Endothelial cell of umbilical vein (primary cell): ENCODE results near the gene APOL4. TPM values are rescaled to one million over a fixed set of nuclear protein-coding genes. Genes with fewer than 3 reads are reported as not detected.
A peak's percentile ranks its signal among the peaks of the same experiment; 100 is the strongest.
"Not testable (repeated sequence)": the region's sequence is repeated elsewhere in the genome, so short reads cannot be mapped to it uniquely, and the experiment has no call there.

Experiments used
- Bru-seq: library from RNA; stranded (reverse); fragments of 400-500 nt; gene quantifications from one replicate; lab custom pipeline; 2021; lab: Mats Ljungman, UMichigan
- BruChase-seq, 2 experiments: library from RNA; stranded (reverse); fragments of 400-500 nt; gene quantifications; one replicate each; lab custom pipeline; 2021; lab: Mats Ljungman, UMichigan
- BruUV-seq: library from RNA; stranded (reverse); fragments of 400-500 nt; replicated peaks from 2 replicates; lab custom pipeline; 2021; lab: Mats Ljungman, UMichigan
- CTCF ChIA-PET: fragments of 300-600, 350-600 bp; sonication (Branson Sonifier 250); formaldehyde crosslinking; loops from one replicate; lab custom pipeline; 2021; ENCODE audit warnings: antibody characterized with exemption, inconsistent platforms; lab: Charles Lee
- POLR2A ChIA-PET: fragments of 300-600, 350-600 bp; sonication (Branson Sonifier 250); formaldehyde crosslinking; loops from one replicate; lab custom pipeline; 2021; ENCODE audit warnings: antibody characterized with exemption, inconsistent platforms; lab: Charles Lee
- DNase-seq: peaks from one replicate; pipeline ENCODE4 v3.0.0-alpha.2; 2011; ENCODE audit warnings: low read depth, low spot score
- FAIRE-seq: peaks from 2 replicates; lab custom pipeline; 2011; peaks lifted over from hg19 to GRCh38; lab: Jason Lieb, UNC
- H2AFZ ChIP-seq: 2 replicates; pipeline ENCODE4 v1.6.0; 2012; ENCODE audit warnings: low read depth, low read length, control low read depth, inconsistent platforms
- H3K27ac ChIP-seq: 2 replicates; pipeline ENCODE4 v1.5.1; 2011; ENCODE audit warnings: low read depth, mild to moderate bottlenecking, control low read depth, low read length, moderate library complexity; ENCODE audit not compliant: insufficient read depth
- H3K27me3 ChIP-seq, 2 experiments: 2 replicates each; pipeline versions ENCODE4 v1.6.0 to v1.6.1; 2011; ENCODE audit warnings: low read length in 2 of 2, mixed read lengths in 1 of 2; ENCODE audit not compliant: control insufficient read depth in 2 of 2, insufficient read depth in 2 of 2
- H3K36me3 ChIP-seq, 2 experiments: 2 replicates in 1 of 2; 3 replicates in 1 of 2; pipeline ENCODE4 v1.5.1; 2011; ENCODE audit warnings: low read length in 2 of 2, mild to moderate bottlenecking in 1 of 2, moderate library complexity in 1 of 2; ENCODE audit not compliant: control insufficient read depth in 2 of 2, insufficient read depth in 2 of 2; ENCODE audit errors: extremely low read depth in 1 of 2
- H3K4me1 ChIP-seq: 3 replicates; pipeline ENCODE4 v1.5.1; 2011; ENCODE audit warnings: mild to moderate bottlenecking, low read length; ENCODE audit not compliant: control insufficient read depth, insufficient read depth; ENCODE audit errors: extremely low read depth
- H3K4me2 ChIP-seq: 2 replicates; pipeline ENCODE4 v1.6.1; 2011; ENCODE audit warnings: low read length, control low read depth, mixed read lengths; ENCODE audit not compliant: insufficient read depth
- H3K4me3 ChIP-seq, 3 experiments: fragments of 200-600 bp in 1 of 3; sonication (generic), shearing (Covaris generic) in 1 of 3; replicated peaks in 1 of 3; 2 replicates each; pipeline ENCODE4 v1.5.1; 2011 to 2016; ENCODE audit warnings: control low read depth in 3 of 3, low read length in 3 of 3, mild to moderate bottlenecking in 2 of 3, inconsistent platforms in 1 of 3, low read depth in 1 of 3, moderate library complexity in 1 of 3; ENCODE audit not compliant: insufficient read depth in 1 of 3
- H3K79me2 ChIP-seq: 2 replicates; pipeline ENCODE4 v1.6.0; 2012; ENCODE audit warnings: low read length, inconsistent platforms; ENCODE audit not compliant: control insufficient read depth, insufficient read depth
- H3K9ac ChIP-seq: replicated peaks from 2 replicates; pipeline ENCODE3; 2011; ENCODE audit warnings: low read length, control low read depth; ENCODE audit not compliant: insufficient read depth; ENCODE audit errors: extremely low read depth
- H3K9me1 ChIP-seq: replicated peaks from 3 replicates; pipeline ENCODE4 v1.6.0; 2011; ENCODE audit warnings: mild to moderate bottlenecking, low read length; ENCODE audit not compliant: control insufficient read depth, insufficient read depth; ENCODE audit errors: extremely low read depth
- H3K9me3 ChIP-seq: replicated peaks from 2 replicates; pipeline ENCODE4 v1.5.1; 2012; ENCODE audit warnings: low read length, inconsistent platforms; ENCODE audit not compliant: control insufficient read depth, insufficient read depth
- H4K20me1 ChIP-seq: replicated peaks from 2 replicates; pipeline ENCODE3; 2011; ENCODE audit warnings: mild to moderate bottlenecking, low read length; ENCODE audit not compliant: control insufficient read depth, insufficient read depth; ENCODE audit errors: extremely low read depth
- CTCF ChIP-seq, 2 donors: IDR thresholded peaks; 1 replicate in 1 of 2; 2 replicates in 1 of 2; pipeline ENCODE4 v1.5.1; 2011; ENCODE audit warnings: low read length in 2 of 2, mild to moderate bottlenecking in 2 of 2, moderate library complexity in 2 of 2, control low read depth in 1 of 2, inconsistent platforms in 1 of 2, low read depth in 1 of 2; ENCODE audit not compliant: insufficient read depth in 1 of 2; ENCODE audit errors: extremely low read depth in 1 of 2
- EZH2 ChIP-seq: IDR thresholded peaks from 2 replicates; pipeline ENCODE4 v1.6.1; 2012; ENCODE audit warnings: borderline replicate concordance, low read depth, mild to moderate bottlenecking, moderate library complexity, low read length, inconsistent platforms; ENCODE audit not compliant: severe bottlenecking
- FOS ChIP-seq: IDR thresholded peaks from 2 replicates; pipeline ENCODE4 v1.6.1; 2011; ENCODE audit warnings: mild to moderate bottlenecking, low read length, moderate library complexity, borderline replicate concordance; ENCODE audit not compliant: insufficient read depth
- GATA2 ChIP-seq: IDR thresholded peaks from 2 replicates; pipeline ENCODE4 v1.7.0; 2011; ENCODE audit warnings: low read depth, mild to moderate bottlenecking, moderate library complexity, mixed read lengths, low read length; ENCODE audit not compliant: insufficient read length, insufficient read depth
- JUN ChIP-seq: IDR thresholded peaks from 2 replicates; pipeline ENCODE4 v1.6.1; 2011; ENCODE audit warnings: borderline replicate concordance, low read depth; ENCODE audit not compliant: insufficient read length, insufficient read depth
- MYC ChIP-seq: IDR thresholded peaks from one replicate; pipeline ENCODE4 v1.6.1; 2011; ENCODE audit warnings: mild to moderate bottlenecking, low read depth, low read length
- POLR2A ChIP-seq: IDR thresholded peaks from 2 replicates; pipeline ENCODE4 v1.6.1; 2012; ENCODE audit warnings: low read depth, mild to moderate bottlenecking, control low read depth, low read length
- POLR2AphosphoS5 ChIP-seq: IDR thresholded peaks from 2 replicates; pipeline ENCODE4 v1.6.1; 2012; ENCODE audit warnings: low read depth, mild to moderate bottlenecking, control low read depth, low read length, moderate library complexity; ENCODE audit not compliant: insufficient read depth
- dilution Hi-C: fragments of 300-500 bp; cut with MboI; formaldehyde crosslinking; loops from one replicate; pipeline ENCODE4 v1.15.0; 2019; ENCODE audit warnings: low sequenced_read_pairs; ENCODE audit not compliant: extremely low pct_ligation_motif_present
- intact Hi-C: fragments of 100-400 bp; cut with micrococcal nuclease; formaldehyde crosslinking; loops from one replicate; pipeline ENCODE4 v1.10.0; 2022
- long read RNA-seq: library from polyadenylated mRNA; stranded (forward); transcript quantifications from one replicate; pipeline ENCODE4 v2.0.0, GENCODE V29; 2021
- polyA minus RNA-seq, 3 experiments: library from RNA; depleted of rRNA, polyadenylated mRNA; stranded (reverse); fragments of >200 nt; gene quantifications; 1 replicate in 1 of 3; 2 replicates in 2 of 3; pipeline ENCODE4 v1.2.3, GENCODE V29; 2011
- polyA plus RNA-seq, 4 experiments: library from polyadenylated mRNA; depleted of rRNA in 3 of 4; stranded (reverse) in 3 of 4; unstranded in 1 of 4; fragments of >200 nt; gene quantifications; 2 replicates each; pipeline versions ENCODE4 v1.2.1 to v1.2.3, GENCODE V29; 2011 to 2012; ENCODE audit warnings: missing spikeins in 1 of 4
- total RNA-seq: library from RNA; stranded (reverse); gene quantifications from 2 replicates; pipeline ENCODE4 v1.2.3, GENCODE V29; 2021
- TF ChIP-seq, protein P1 (sequence below): IDR thresholded peaks from 2 replicates; pipeline ENCODE4 v1.6.1; 2011; ENCODE audit not compliant: insufficient read depth, insufficient read length

Gene APOL4, protein sequence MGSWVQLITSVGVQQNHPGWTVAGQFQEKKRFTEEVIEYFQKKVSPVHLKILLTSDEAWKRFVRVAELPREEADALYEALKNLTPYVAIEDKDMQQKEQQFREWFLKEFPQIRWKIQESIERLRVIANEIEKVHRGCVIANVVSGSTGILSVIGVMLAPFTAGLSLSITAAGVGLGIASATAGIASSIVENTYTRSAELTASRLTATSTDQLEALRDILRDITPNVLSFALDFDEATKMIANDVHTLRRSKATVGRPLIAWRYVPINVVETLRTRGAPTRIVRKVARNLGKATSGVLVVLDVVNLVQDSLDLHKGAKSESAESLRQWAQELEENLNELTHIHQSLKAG
- total RNA-seq = 0.97 and 2.6 TPM in 2 replicates
- 0.25 and 0.33 TPM in 2 replicates for polyA plus RNA-seq
- 0.12 and 0.18 TPM in 2 replicates for polyA plus RNA-seq (2011; cell fraction: cytosol; rRNA removed)
- polyA plus RNA-seq (2011; cell fraction: nucleus; rRNA removed) = 0.13 TPM in 1 of 2 replicates, not detected in the other
- polyA plus RNA-seq (2012) = 0.12 and 0.30 TPM in 2 replicates
- polyA minus RNA-seq = 0.25 and 0.51 TPM in 2 replicates
- not detected for polyA minus RNA-seq (2011; cell fraction: cytosol; rRNA and poly(A)+ RNA removed)
- not detected in 2 replicates for polyA minus RNA-seq (2011; cell fraction: nucleus; rRNA and poly(A)+ RNA removed)
- percentile 16 among the genes with signal in this experiment for Bru-seq, nascent RNA
- BruChase-seq, experiment 1, labeled RNA remaining after a 6-hour chase = percentile 25 among the genes with signal in this experiment
- BruChase-seq, experiment 2, labeled RNA remaining after a 2-hour chase = percentile 28 among the genes with signal in this experiment
- long read RNA-seq, partial matches to known transcripts = 5 of 6 reads
- long read RNA-seq, other reads (novel, unspliced or antisense) = 1 of 6 reads

GRCh38 chr22:36201630-36202319, at the start of gene APOL4:
Gene APOL4 (minus strand): TSS chr22:36201809. CDS start chr22:36201734, 75 bp downstream.
- Histone ChIP-seq H3K4me3 (no peak within 1 kb of the TSS), H4K20me1 (no peaks in the 10 kb centered on the region), H3K27ac (no peak within 1 kb of the TSS), H3K36me3 (no peaks in the 10 kb centered on the region), H3K4me2 (no peak within 1 kb of the TSS), H3K4me1 (peaks cover 16% of the 10 kb centered on the region), H3K79me2 (no peaks in the 10 kb centered on the region), H3K9ac (no peak within 1 kb of the TSS), H3K9me3 (no peaks in the 10 kb centered on the region), H2AFZ (no peak within 1 kb of the TSS), H3K9me1 (no peaks in the 10 kb centered on the region), H3K27me3 (peaks cover 0 to 2% of the 10 kb centered on the region in 2 experiments)
- ChIA-PET POLR2A (no interaction called here), CTCF (interaction anchor here (1.2 to 3.3 kb wide), 7 partner anchors 9 to 285 kb away, joined by 3 to 19 read pairs (median 6); partner anchors contain the start of gene APOL2)
- intact Hi-C loops (loop anchor here (2.0 kb wide), 1 partner anchor 37 kb away; the partner anchor contains the start of gene APOL2), dilution Hi-C loops (no loop called here)
- FAIRE-seq (no peak), DNase-seq (no peak)
- TF ChIP-seq POLR2A (no peak), JUN (no peak), EZH2 (no peak), FOS (no peak), GATA2 (no peak), CTCF (IDR thresholded peaks at IDR 0.05; ENCODE audit: extremely low read depth in 1 of 2, insufficient read depth in 1 of 2, low read depth in 1 of 2, low read length in 2 of 2) (no peak), MYC (no peak), POLR2AphosphoS5 (no peak)
- TF ChIP-seq, protein P1, sequence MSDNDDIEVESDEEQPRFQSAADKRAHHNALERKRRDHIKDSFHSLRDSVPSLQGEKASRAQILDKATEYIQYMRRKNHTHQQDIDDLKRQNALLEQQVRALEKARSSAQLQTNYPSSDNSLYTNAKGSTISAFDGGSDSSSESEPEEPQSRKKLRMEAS = no peak
- no TSS peak for BruUV-seq

GRCh38 chr22:36250292-36250960, 48.8 kb upstream of the APOL4 start:
- H4K20me1 ChIP-seq, H3K9me3 ChIP-seq, intact Hi-C loops, H3K36me3 ChIP-seq, H3K27me3 ChIP-seq, H2AFZ ChIP-seq, dilution Hi-C loops, H3K9me1 ChIP-seq, H3K79me2 ChIP-seq, H3K4me2 ChIP-seq, H3K27ac ChIP-seq, BruUV-seq, H3K4me3 ChIP-seq, FAIRE-seq, H3K9ac ChIP-seq, DNase-seq, POLR2A ChIA-PET: not testable (repeated sequence)
- CTCF ChIA-PET = interaction anchor here (1.3 kb wide), 1 partner anchor 12 kb away, joined by 4 read pairs; the partner anchor contains the start of gene APOL2
- H3K4me1 ChIP-seq = peaks cover 13% of the 10 kb centered on the region
